Measurements from ENCODE around the gene MEX3A. TPM values are rescaled to one million over a fixed set of nuclear protein-coding genes. Genes with fewer than 3 reads are reported as not detected.
A peak's percentile ranks its signal among the peaks of the same experiment; 100 is the strongest.

Gene MEX3A
- total RNA-seq, 2 donors from 2014 or later: 1.6 to 3.7 TPM

DNA sequence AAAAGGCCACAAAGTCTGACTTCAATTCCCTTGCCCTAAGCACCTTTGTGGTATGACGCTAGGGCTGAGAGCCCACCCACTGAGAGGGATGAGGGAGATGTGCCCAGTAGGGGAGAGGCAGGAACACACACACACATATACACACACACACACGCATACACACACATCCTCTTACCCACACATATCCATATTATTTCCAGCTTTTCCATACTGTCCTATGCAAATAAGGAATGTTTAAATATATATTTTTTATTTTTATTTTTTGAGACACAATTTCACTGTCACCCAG is 18.3 kb downstream of the MEX3A start:
- Histone ChIP-seq H3K4me3 (no peak overlapping the region), H3K27me3 (no peaks in the 10 kb centered on the region), H3K36me3 (no peaks in the 10 kb centered on the region), H3K9me3 (no peaks in the 10 kb centered on the region), H3K4me1 (no peaks in the 10 kb centered on the region), H3K9ac (ENCODE audit: low read depth in 2 of 2, low read length in 2 of 2) (no peak overlapping the region), H3K27ac (no peak overlapping the region)
- intact Hi-C loops (cut with DNase I): no loop called here
- DNase-seq: no peak
- TF ChIP-seq, protein P1, sequence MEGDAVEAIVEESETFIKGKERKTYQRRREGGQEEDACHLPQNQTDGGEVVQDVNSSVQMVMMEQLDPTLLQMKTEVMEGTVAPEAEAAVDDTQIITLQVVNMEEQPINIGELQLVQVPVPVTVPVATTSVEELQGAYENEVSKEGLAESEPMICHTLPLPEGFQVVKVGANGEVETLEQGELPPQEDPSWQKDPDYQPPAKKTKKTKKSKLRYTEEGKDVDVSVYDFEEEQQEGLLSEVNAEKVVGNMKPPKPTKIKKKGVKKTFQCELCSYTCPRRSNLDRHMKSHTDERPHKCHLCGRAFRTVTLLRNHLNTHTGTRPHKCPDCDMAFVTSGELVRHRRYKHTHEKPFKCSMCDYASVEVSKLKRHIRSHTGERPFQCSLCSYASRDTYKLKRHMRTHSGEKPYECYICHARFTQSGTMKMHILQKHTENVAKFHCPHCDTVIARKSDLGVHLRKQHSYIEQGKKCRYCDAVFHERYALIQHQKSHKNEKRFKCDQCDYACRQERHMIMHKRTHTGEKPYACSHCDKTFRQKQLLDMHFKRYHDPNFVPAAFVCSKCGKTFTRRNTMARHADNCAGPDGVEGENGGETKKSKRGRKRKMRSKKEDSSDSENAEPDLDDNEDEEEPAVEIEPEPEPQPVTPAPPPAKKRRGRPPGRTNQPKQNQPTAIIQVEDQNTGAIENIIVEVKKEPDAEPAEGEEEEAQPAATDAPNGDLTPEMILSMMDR (IDR thresholded peaks at IDR 0.05): no peak

DNA sequence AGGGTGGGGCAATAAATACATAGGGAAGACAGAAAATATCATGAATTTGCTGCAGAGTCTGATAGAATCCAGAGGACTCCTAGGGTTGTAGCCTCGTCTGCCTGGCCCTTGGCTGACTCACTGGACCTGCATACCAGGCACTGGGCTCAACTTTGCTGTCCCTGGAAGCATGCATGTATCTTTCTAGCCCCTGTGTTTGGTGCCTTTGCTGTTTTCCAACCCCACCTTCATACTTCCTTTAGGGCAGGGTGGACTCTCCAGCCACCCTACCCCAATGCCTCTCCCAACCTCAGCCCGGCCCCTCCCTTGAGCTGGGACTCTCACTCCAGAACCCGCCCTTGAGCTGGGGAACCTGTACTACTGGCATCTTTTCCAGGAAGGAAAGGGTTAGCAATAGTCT is 20.1 kb downstream of the MEX3A start:
- H3K9me3 ChIP-seq: no peaks in the 10 kb centered on the region
- H3K27ac ChIP-seq: peak overlapping the region; percentile 84
- no peaks in the 10 kb centered on the region for H3K27me3 ChIP-seq
- peak overlapping the region; percentile 38 to 82 for H3K9ac ChIP-seq (ENCODE audit: low read depth in 2 of 2, low read length in 2 of 2)
- intact Hi-C loops (cut with DNase I): no loop called here
- TF ChIP-seq, protein P1 (IDR thresholded peaks at IDR 0.05): no peak
- no peaks in the 10 kb centered on the region for H3K4me1 ChIP-seq
- H3K4me3 ChIP-seq: peak overlapping the region; percentile 48
- peak; percentile 81 for DNase-seq
- H3K36me3 ChIP-seq: no peaks in the 10 kb centered on the region

DNA sequence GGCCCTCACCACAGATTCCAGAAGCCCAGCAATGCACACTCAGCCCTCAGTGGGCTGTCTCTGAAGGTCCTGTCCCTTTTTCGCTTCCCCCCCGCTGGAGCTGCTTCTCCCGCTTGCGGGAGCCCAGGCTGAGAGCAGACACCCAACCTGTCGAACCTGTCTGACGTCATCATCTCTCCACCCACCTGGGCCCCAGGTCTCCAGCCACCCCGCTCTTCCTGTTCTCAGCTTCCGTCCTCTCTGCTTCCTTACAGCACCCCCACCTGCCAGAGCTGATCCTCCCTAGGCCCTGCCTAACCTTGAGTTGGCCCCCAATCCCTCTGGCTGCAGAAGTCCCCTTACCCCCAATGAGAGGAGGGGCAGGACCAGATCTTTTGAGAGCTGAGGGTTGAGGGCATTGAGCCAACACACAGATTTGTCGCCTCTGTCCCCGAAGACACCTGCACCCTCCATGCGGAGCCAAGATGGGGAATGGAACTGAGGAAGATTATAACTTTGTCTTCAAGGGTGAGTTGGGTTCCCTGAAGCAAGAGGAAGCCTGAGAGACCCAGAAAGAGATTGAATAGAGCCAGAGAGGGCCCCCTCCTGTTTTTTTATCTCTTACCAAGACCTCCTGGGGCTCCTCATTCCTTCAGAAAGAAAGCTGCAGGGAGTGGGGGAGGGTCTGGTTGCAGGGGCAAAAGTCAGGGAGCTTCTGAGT is 21.2 kb downstream of the MEX3A start, which contains the start of gene RAB25:
Gene RAB25 (plus strand): TSS at position 224 of the 700 bp plus-strand sequence. CDS start 241 bp downstream, at position 465.
- H3K4me3 ChIP-seq: peak within 1 kb of the TSS; percentile 48
- H3K27ac ChIP-seq: peak within 1 kb of the TSS; percentile 84
- H3K27me3 ChIP-seq: no peaks in the 10 kb centered on the region
- no peaks in the 10 kb centered on the region for H3K9me3 ChIP-seq
- H3K36me3 ChIP-seq: no peaks in the 10 kb centered on the region
- TF ChIP-seq, protein P1 (IDR thresholded peaks at IDR 0.05): no peak
- peak within 1 kb of the TSS; percentile 38 to 82 for H3K9ac ChIP-seq (ENCODE audit: low read depth in 2 of 2, low read length in 2 of 2)
- peak; percentile 92 for DNase-seq
- intact Hi-C loops (cut with DNase I): no loop called here
- H3K4me1 ChIP-seq: no peaks in the 10 kb centered on the region

GRCh38 chr1:156056326-156056849 is 25.9 kb downstream of the MEX3A start:
- no peaks in the 10 kb centered on the region for H3K9me3 ChIP-seq
- H3K9ac ChIP-seq (ENCODE audit: low read depth in 2 of 2, low read length in 2 of 2): no peak overlapping the region
- H3K4me1 ChIP-seq: peaks cover 8% of the 10 kb centered on the region
- no peaks in the 10 kb centered on the region for H3K36me3 ChIP-seq
- no peak overlapping the region for H3K27ac ChIP-seq
- TF ChIP-seq, protein P1 (IDR thresholded peaks at IDR 0.05): no peak
- no peaks in the 10 kb centered on the region for H3K27me3 ChIP-seq
- intact Hi-C loops (cut with DNase I): no loop called here
- H3K4me3 ChIP-seq: no peak overlapping the region
- no peak for DNase-seq

- H3K36me3 ChIP-seq: no peaks in the 10 kb centered on the region
- DNase-seq: no peak
- no peaks in the 10 kb centered on the region for H3K27me3 ChIP-seq
- H3K4me1 ChIP-seq: peaks cover 8% of the 10 kb centered on the region
- H3K9ac ChIP-seq (ENCODE audit: low read depth in 2 of 2, low read length in 2 of 2): peak overlapping the region; percentile 56 to 84
- no peaks in the 10 kb centered on the region for H3K9me3 ChIP-seq
- intact Hi-C loops (cut with DNase I): no loop called here
- H3K27ac ChIP-seq: peak overlapping the region; percentile 97
- TF ChIP-seq, protein P1 (IDR thresholded peaks at IDR 0.05): no peak
- peak overlapping the region; percentile 98 for H3K4me3 ChIP-seq
Observed at GRCh38 chr1:156055281-156056048, 26.8 kb downstream of the MEX3A start.
